Natural killer cell treated with Interleukin-12 subunit alpha and Interleukin-12 subunit beta and Interleukin-15 and Interleukin-18, amount 100 ng/mL, for 72 hours (primary cell): ENCODE measurements around the gene ETS1. TPM values are rescaled to one million over a fixed set of nuclear protein-coding genes. Genes with fewer than 3 reads are reported as not detected.
"Not testable (repeated sequence)": the region's sequence is repeated elsewhere in the genome, so short reads cannot be mapped to it uniquely, and the experiment has no call there.

ENCODE experiments used
- ATAC-seq, 2 donors: fragments of 150-1000 bp; cut with Tn5 transposase in 1 of 2; sonication (Bioruptor Pico), chemical (Tn5 transposase) in 1 of 2; 2 replicates each; pipeline ENCODE4 v1.10.0; 2021
- DNase-seq: peaks from one replicate; pipeline ENCODE4 v3.0.0; 2022; ENCODE audit warnings: low spot score
- H3K27ac Mint-ChIP-seq, 2 donors: 1 replicate in 1 of 2; 2 replicates in 1 of 2; pipeline ENCODE4 v1.8.0; 2022; ENCODE audit warnings: mixed read lengths in 2 of 2, mild to moderate bottlenecking in 1 of 2, moderate library complexity in 1 of 2
- H3K27me3 Mint-ChIP-seq, 2 donors: 1 replicate in 1 of 2; 2 replicates in 1 of 2; pipeline ENCODE4 v1.8.0; 2022; ENCODE audit warnings: mixed read lengths in 2 of 2
- H3K36me3 Mint-ChIP-seq: one replicate; pipeline ENCODE4 v1.8.0; 2022; ENCODE audit warnings: mixed read lengths
- H3K4me1 Mint-ChIP-seq, 2 donors: 1 replicate in 1 of 2; 2 replicates in 1 of 2; pipeline ENCODE4 v1.8.0; 2022; ENCODE audit warnings: low read depth in 2 of 2, mixed read lengths in 2 of 2, mild to moderate bottlenecking in 1 of 2
- H3K4me3 Mint-ChIP-seq: one replicate; pipeline ENCODE4 v1.8.0; 2022; ENCODE audit warnings: mixed read lengths
- H3K9me3 Mint-ChIP-seq: 2 replicates; pipeline ENCODE4 v1.8.0; 2022; ENCODE audit warnings: mixed read lengths
- total RNA-seq, 2 donors: library from RNA; stranded (reverse); gene quantifications; one replicate each; pipeline ENCODE4 v1.2.3, GENCODE V29; 2022

The ETS1 gene
- total RNA-seq, 2 donors from 2014 or later = 521 to 738 TPM

GRCh38 chr11:128462189-128462588, 125.2 kb downstream of the ETS1 start:
- ATAC-seq (no peak), DNase-seq (no peak)
- H3K9me3 Mint-ChIP-seq = peaks cover 2% of the 10 kb centered on the region
- peaks cover 72 to 81% of the 10 kb centered on the region in 2 donors for H3K4me1 Mint-ChIP-seq
- H3K4me3 Mint-ChIP-seq = peak overlapping the region; percentile 25
- no peaks in the 10 kb centered on the region for H3K27me3 Mint-ChIP-seq
- peaks cover 81% of the 10 kb centered on the region for H3K36me3 Mint-ChIP-seq
- peak overlapping the region; percentile 95 to 96 for H3K27ac Mint-ChIP-seq

GRCh38 chr11:128458321-128458720, 129.0 kb downstream of the ETS1 start:
- no peaks in the 10 kb centered on the region for H3K27me3 Mint-ChIP-seq
- H3K4me3 Mint-ChIP-seq = no peak overlapping the region
- H3K9me3 Mint-ChIP-seq = peaks cover 3% of the 10 kb centered on the region
- peaks cover 81% of the 10 kb centered on the region for H3K36me3 Mint-ChIP-seq
- ATAC-seq (no peak), DNase-seq (no peak)
- H3K4me1 Mint-ChIP-seq = peaks cover 67 to 73% of the 10 kb centered on the region in 2 donors
- H3K27ac Mint-ChIP-seq = peak overlapping the region; percentile 95 to 96

- Mint-ChIP-seq H3K27me3 (no peaks in the 10 kb centered on the region), H3K4me3 (no peak overlapping the region), H3K36me3 (peaks cover 79% of the 10 kb centered on the region), H3K9me3 (peaks cover 3% of the 10 kb centered on the region), H3K27ac (peak overlapping the region; percentile 95 to 96), H3K4me1 (peaks cover 67 to 73% of the 10 kb centered on the region in 2 donors)
- DNase-seq (no peak), ATAC-seq (no peak)
Observed at GRCh38 chr11:128457874-128458273, 129.5 kb downstream of the ETS1 start.

- H3K27me3 Mint-ChIP-seq = no peaks in the 10 kb centered on the region
- peaks cover 72 to 73% of the 10 kb centered on the region in 2 donors for H3K4me1 Mint-ChIP-seq
- ATAC-seq (no peak), DNase-seq (no peak)
- H3K27ac Mint-ChIP-seq = peak overlapping the region; percentile 95 to 96
- H3K9me3 Mint-ChIP-seq = peaks cover 3% of the 10 kb centered on the region
- H3K36me3 Mint-ChIP-seq = peaks cover 76% of the 10 kb centered on the region
- H3K4me3 Mint-ChIP-seq = no peak overlapping the region
Observed at GRCh38 chr11:128456566-128457268, 130.6 kb downstream of the ETS1 start.

- peaks cover 72 to 73% of the 10 kb centered on the region in 2 donors for H3K4me1 Mint-ChIP-seq
- DNase-seq = no peak
- peak overlapping the region; percentile 95 to 96 for H3K27ac Mint-ChIP-seq
- H3K4me3 Mint-ChIP-seq = no peak overlapping the region
- no peak for ATAC-seq
- peaks cover 68% of the 10 kb centered on the region for H3K36me3 Mint-ChIP-seq
- peaks cover 3% of the 10 kb centered on the region for H3K9me3 Mint-ChIP-seq
- H3K27me3 Mint-ChIP-seq = no peaks in the 10 kb centered on the region
Observed at GRCh38 chr11:128455766-128456165, 131.6 kb downstream of the ETS1 start.

- DNase-seq (no peak), ATAC-seq (peak in 1 of 2 donors; percentile 17)
- H3K4me1 Mint-ChIP-seq = peaks cover 74 to 75% of the 10 kb centered on the region in 2 donors
- H3K9me3 Mint-ChIP-seq = peaks cover 3% of the 10 kb centered on the region
- H3K27me3 Mint-ChIP-seq = no peaks in the 10 kb centered on the region
- peak overlapping the region; percentile 47 for H3K4me3 Mint-ChIP-seq
- H3K27ac Mint-ChIP-seq = peak overlapping the region; percentile 95 to 96
- peaks cover 58% of the 10 kb centered on the region for H3K36me3 Mint-ChIP-seq
Observed at GRCh38 chr11:128453444-128454336, 133.7 kb downstream of the ETS1 start.

- H3K36me3 Mint-ChIP-seq = peaks cover 54% of the 10 kb centered on the region
- H3K27ac Mint-ChIP-seq = peak overlapping the region; percentile 95 to 96
Observed at GRCh38 chr11:128451652-128452470, 135.5 kb downstream of the ETS1 start.

GRCh38 chr11:128450882-128451651, 136.3 kb downstream of the ETS1 start:
- Mint-ChIP-seq H3K27ac (peak overlapping the region; percentile 95 to 96), H3K9me3 (no peaks in the 10 kb centered on the region), H3K27me3 (no peaks in the 10 kb centered on the region), H3K4me1 (peaks cover 83 to 86% of the 10 kb centered on the region in 2 donors), H3K36me3 (peaks cover 53% of the 10 kb centered on the region), H3K4me3 (peak overlapping the region; percentile 44)
- ATAC-seq = no peak
- DNase-seq = no peak

More at GRCh38 chr11:128451652-128452470, 135.5 kb downstream of the ETS1 start:
- Mint-ChIP-seq H3K27me3 (no peaks in the 10 kb centered on the region), H3K4me1 (peaks cover 81 to 82% of the 10 kb centered on the region in 2 donors), H3K4me3 (peak overlapping the region; percentile 47), H3K9me3 (no peaks in the 10 kb centered on the region)
- ATAC-seq (no peak), DNase-seq (no peak)

GRCh38 chr11:128450425-128450824, 136.9 kb downstream of the ETS1 start:
- H3K4me3 Mint-ChIP-seq = peak overlapping the region; percentile 63
- H3K4me1 Mint-ChIP-seq = peaks cover 84% of the 10 kb centered on the region in 2 donors
- not testable (repeated sequence) for ATAC-seq, H3K9me3 Mint-ChIP-seq, DNase-seq, H3K27me3 Mint-ChIP-seq
- H3K36me3 Mint-ChIP-seq = peaks cover 48% of the 10 kb centered on the region
- H3K27ac Mint-ChIP-seq = peak overlapping the region; percentile 95 to 96

GRCh38 chr11:128448981-128449713, 138.2 kb downstream of the ETS1 start:
- peak overlapping the region; percentile 63 for H3K4me3 Mint-ChIP-seq
- DNase-seq = peak; percentile 83
- H3K27me3 Mint-ChIP-seq = no peaks in the 10 kb centered on the region
- H3K36me3 Mint-ChIP-seq = peaks cover 47% of the 10 kb centered on the region
- H3K27ac Mint-ChIP-seq = peak overlapping the region; percentile 95 to 96
- H3K9me3 Mint-ChIP-seq = peaks cover 4% of the 10 kb centered on the region
- peak; percentile 83 to 85 for ATAC-seq
- peaks cover 84% of the 10 kb centered on the region in 2 donors for H3K4me1 Mint-ChIP-seq

- Mint-ChIP-seq H3K9me3 (peaks cover 4% of the 10 kb centered on the region), H3K4me1 (peaks cover 76 to 77% of the 10 kb centered on the region in 2 donors), H3K27ac (peak overlapping the region; percentile 95 to 96), H3K36me3 (peaks cover 41% of the 10 kb centered on the region), H3K27me3 (no peaks in the 10 kb centered on the region), H3K4me3 (peak overlapping the region; percentile 63)
- ATAC-seq (no peak), DNase-seq (no peak)
Observed at GRCh38 chr11:128448200-128448886, 139.0 kb downstream of the ETS1 start.

GRCh38 chr11:128447233-128447632, 140.1 kb downstream of the ETS1 start:
- ATAC-seq (no peak), DNase-seq (no peak)
- Mint-ChIP-seq H3K4me3 (peak overlapping the region; percentile 2), H3K36me3 (peaks cover 37% of the 10 kb centered on the region), H3K27me3 (no peaks in the 10 kb centered on the region), H3K27ac (peak overlapping the region; percentile 72 to 96), H3K9me3 (peaks cover 4% of the 10 kb centered on the region), H3K4me1 (peaks cover 70 to 73% of the 10 kb centered on the region in 2 donors)
